Calu3 (cell line): ENCODE measurements around the gene MYLK. TPM values are rescaled to one million over a fixed set of nuclear protein-coding genes. Genes with fewer than 3 reads are reported as not detected.

Source experiments
- BruUV-seq: library from RNA; stranded (reverse); fragments of 400-500 nt; replicated peaks from 2 replicates; lab custom pipeline; 2021; lab: Mats Ljungman, UMichigan
- CTCF ChIA-PET: fragments of 300-600 bp; sonication (Branson Sonifier 250); formaldehyde crosslinking; loops from one replicate; lab custom pipeline; 2022; ENCODE audit warnings: antibody characterized with exemption; lab: Charles Lee
- DNase-seq: peaks from one replicate; pipeline ENCODE4 v3.0.0; 2022
- H3K27ac Mint-ChIP-seq: one replicate; pipeline ENCODE4 v1.8.0; 2022; ENCODE audit warnings: mixed read lengths; ENCODE audit not compliant: unreplicated experiment
- H3K27me3 Mint-ChIP-seq: one replicate; pipeline ENCODE4 v1.8.0; 2022; ENCODE audit warnings: mixed read lengths; ENCODE audit not compliant: unreplicated experiment
- H3K36me3 Mint-ChIP-seq: one replicate; pipeline ENCODE4 v1.8.0; 2022; ENCODE audit warnings: mild to moderate bottlenecking, moderate library complexity, mixed read lengths; ENCODE audit not compliant: insufficient read depth, unreplicated experiment
- H3K4me1 Mint-ChIP-seq: one replicate; pipeline ENCODE4 v1.8.0; 2022; ENCODE audit warnings: mild to moderate bottlenecking, low read depth, mixed read lengths; ENCODE audit not compliant: unreplicated experiment
- H3K4me3 Mint-ChIP-seq: one replicate; pipeline ENCODE4 v1.8.0; 2022; ENCODE audit warnings: mild to moderate bottlenecking, low read depth, moderate library complexity, mixed read lengths; ENCODE audit not compliant: unreplicated experiment
- H3K9me3 Mint-ChIP-seq: one replicate; pipeline ENCODE4 v1.8.0; 2022; ENCODE audit warnings: low read depth, mixed read lengths; ENCODE audit not compliant: unreplicated experiment
- intact Hi-C: fragments of 100-400 bp; cut with micrococcal nuclease; formaldehyde crosslinking; loops from one replicate; pipeline ENCODE4 v1.10.0; 2022; ENCODE audit not compliant: unreplicated experiment
- total RNA-seq: library from RNA; stranded (reverse); gene quantifications from 2 replicates; pipeline ENCODE4 v1.2.3, GENCODE V29; 2022
- TF ChIP-seq, protein P1 (sequence below): fragments of 200-600 bp; IDR thresholded peaks from one replicate; pipeline ENCODE4 v1.8.0; 2022; ENCODE audit warnings: antibody characterized with exemption; ENCODE audit not compliant: unreplicated experiment

The MYLK gene
- total RNA-seq, 1 experiment from 2014 or later: 10.7 TPM

DNA sequence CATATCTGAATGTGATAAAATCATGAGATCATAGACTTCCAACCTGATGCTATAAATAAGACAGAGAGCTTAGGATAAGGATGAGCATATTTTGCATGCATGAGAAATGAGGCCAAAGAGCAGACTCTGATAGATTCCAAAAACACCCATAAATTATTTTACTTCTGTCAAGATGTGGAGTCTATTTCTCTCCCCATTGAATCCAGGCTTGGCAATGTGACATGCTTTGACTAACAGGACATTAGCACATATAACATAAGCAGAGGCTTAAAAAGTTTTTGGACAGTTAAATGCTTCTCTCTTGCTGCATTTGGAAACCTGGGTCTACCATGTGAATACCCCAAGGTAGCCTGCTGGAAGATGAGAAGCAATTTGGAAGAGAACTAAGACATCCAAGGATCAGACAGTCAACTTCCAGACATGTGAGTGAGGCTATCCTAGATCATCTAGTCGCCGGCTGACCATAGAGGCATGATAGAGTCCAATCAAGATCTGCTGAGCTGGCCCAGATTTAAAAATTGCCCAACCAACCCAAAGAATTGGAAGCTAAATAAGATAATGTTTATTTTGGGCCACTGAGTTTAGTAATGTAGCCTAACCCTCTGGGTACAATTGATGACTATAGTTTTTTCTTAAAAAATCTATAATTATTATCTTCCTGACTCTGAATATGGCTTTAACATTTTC, 30.3 kb downstream of the MYLK start:
- Mint-ChIP-seq H3K4me1 (no peaks in the 10 kb centered on the region), H3K4me3 (no peak overlapping the region), H3K27ac (no peak overlapping the region), H3K9me3 (peaks cover 4% of the 10 kb centered on the region), H3K36me3 (no peaks in the 10 kb centered on the region), H3K27me3 (no peaks in the 10 kb centered on the region)
- CTCF ChIA-PET: no interaction called here
- intact Hi-C loops: no loop called here
- no peak for DNase-seq
- BruUV-seq: no TSS peak
- TF ChIP-seq, protein P1, sequence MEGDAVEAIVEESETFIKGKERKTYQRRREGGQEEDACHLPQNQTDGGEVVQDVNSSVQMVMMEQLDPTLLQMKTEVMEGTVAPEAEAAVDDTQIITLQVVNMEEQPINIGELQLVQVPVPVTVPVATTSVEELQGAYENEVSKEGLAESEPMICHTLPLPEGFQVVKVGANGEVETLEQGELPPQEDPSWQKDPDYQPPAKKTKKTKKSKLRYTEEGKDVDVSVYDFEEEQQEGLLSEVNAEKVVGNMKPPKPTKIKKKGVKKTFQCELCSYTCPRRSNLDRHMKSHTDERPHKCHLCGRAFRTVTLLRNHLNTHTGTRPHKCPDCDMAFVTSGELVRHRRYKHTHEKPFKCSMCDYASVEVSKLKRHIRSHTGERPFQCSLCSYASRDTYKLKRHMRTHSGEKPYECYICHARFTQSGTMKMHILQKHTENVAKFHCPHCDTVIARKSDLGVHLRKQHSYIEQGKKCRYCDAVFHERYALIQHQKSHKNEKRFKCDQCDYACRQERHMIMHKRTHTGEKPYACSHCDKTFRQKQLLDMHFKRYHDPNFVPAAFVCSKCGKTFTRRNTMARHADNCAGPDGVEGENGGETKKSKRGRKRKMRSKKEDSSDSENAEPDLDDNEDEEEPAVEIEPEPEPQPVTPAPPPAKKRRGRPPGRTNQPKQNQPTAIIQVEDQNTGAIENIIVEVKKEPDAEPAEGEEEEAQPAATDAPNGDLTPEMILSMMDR: no peak

DNA sequence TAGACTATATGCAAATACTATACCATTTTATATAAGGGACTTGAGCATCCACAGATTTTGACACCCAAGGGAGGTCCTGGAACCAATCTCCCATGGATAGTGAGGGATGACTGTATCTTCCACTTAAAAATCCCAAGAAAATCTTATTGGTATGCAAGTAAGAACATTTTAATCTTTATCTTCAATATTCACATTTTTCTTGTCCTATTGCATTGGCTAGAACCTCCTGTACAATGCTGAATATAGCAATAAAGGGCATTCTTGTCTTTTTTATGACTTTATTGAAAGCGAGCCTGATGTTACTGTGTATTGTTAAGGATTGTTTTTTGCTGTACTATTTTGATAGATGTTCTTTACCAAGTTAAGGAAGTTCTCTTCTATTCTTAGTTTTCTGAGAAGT, 36.9 kb downstream of the MYLK start:
- intact Hi-C loops: no loop called here
- no TSS peak for BruUV-seq
- no peaks in the 10 kb centered on the region for H3K4me1 Mint-ChIP-seq
- no peaks in the 10 kb centered on the region for H3K27me3 Mint-ChIP-seq
- no peak for DNase-seq
- CTCF ChIA-PET: no interaction called here
- TF ChIP-seq, protein P1: no peak
- H3K36me3 Mint-ChIP-seq: no peaks in the 10 kb centered on the region
- H3K4me3 Mint-ChIP-seq: no peak overlapping the region
- H3K9me3 Mint-ChIP-seq: peaks cover 2% of the 10 kb centered on the region
- H3K27ac Mint-ChIP-seq: no peak overlapping the region

DNA sequence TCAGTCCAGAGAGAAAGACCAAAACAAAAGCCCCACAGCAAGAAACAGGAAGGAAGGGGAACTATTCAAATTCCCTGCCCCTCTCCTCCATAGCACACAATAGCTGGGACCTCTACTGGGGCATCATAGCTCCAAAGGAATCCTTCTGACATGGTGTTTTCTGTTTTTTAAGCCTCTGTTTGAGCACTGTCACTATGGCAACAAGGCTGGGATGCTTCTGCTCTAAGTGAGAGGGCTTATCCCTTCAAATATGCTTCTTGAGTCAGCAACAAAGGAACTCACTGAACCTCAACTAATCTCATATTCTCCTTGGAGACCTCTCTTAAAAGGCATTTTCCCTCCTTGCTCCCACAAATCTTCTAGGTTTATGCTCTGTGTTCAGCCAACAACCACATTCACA, 40.5 kb downstream of the MYLK start:
- TF ChIP-seq, protein P1: no peak
- Mint-ChIP-seq H3K27ac (no peak overlapping the region), H3K4me3 (no peak overlapping the region), H3K27me3 (no peaks in the 10 kb centered on the region), H3K36me3 (no peaks in the 10 kb centered on the region), H3K9me3 (peaks cover 5% of the 10 kb centered on the region), H3K4me1 (peaks cover 9% of the 10 kb centered on the region)
- DNase-seq: no peak
- CTCF ChIA-PET: no interaction called here
- intact Hi-C loops: no loop called here
- BruUV-seq: no TSS peak

DNA sequence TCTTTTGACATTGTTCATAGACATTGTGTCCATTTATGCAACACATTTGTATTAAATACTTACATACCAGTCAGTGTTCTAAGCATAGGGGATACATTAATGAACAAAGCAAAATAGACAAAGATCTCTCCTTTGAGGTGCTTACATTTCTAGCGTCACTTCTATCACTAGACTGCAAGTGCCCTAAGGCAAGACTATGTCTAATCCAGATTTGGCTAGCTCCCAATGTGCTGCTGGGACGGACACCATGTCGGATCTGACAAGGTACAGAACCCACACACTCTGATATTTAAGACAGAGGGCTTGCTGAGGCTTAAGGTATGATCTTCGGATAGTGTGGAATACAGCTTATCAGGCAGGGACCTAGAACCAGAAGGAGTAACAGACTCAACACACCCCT, 41.4 kb downstream of the MYLK start:
- intact Hi-C loops: no loop called here

More for the DNA sequence above, 41.4 kb downstream of the MYLK start:
- Mint-ChIP-seq H3K4me3 (no peak overlapping the region), H3K27me3 (no peaks in the 10 kb centered on the region), H3K9me3 (peaks cover 5% of the 10 kb centered on the region), H3K36me3 (no peaks in the 10 kb centered on the region), H3K27ac (no peak overlapping the region), H3K4me1 (peaks cover 9% of the 10 kb centered on the region)
- BruUV-seq: no TSS peak
- DNase-seq: no peak
- CTCF ChIA-PET: no interaction called here
- TF ChIP-seq, protein P1: no peak
